HCT116 (cell line): ENCODE results near the gene SEMA4A.

Experiments
- CTCF ChIP-seq, 3 experiments: fragments of 200-600 bp in 1 of 3; sonication (generic) in 1 of 3; IDR thresholded peaks in 2 of 3; conservative IDR thresholded peaks in 1 of 3; 2 replicates each; pipeline ENCODE4 v1.5.1; 2012 to 2017; ENCODE audit warnings: low read depth in 2 of 3, low read length in 2 of 3, antibody characterized with exemption in 1 of 3, borderline replicate concordance in 1 of 3, control low read depth in 1 of 3, mild to moderate bottlenecking in 1 of 3, mixed read lengths in 1 of 3, mixed run types in 1 of 3, moderate library complexity in 1 of 3; ENCODE audit not compliant: insufficient read depth in 1 of 3
- EZH2 ChIP-seq: fragments of 200-600 bp; sonication (generic); IDR thresholded peaks from 2 replicates; pipeline ENCODE4 v1.6.1; 2017; ENCODE audit warnings: antibody characterized with exemption, mixed run types
- POLR2A ChIP-seq: IDR thresholded peaks from 2 replicates; pipeline ENCODE4 v1.7.0; 2011; ENCODE audit warnings: borderline replicate concordance; ENCODE audit not compliant: insufficient read depth, insufficient read length; ENCODE audit errors: extremely low read depth
- POLR2AphosphoS5 ChIP-seq: IDR thresholded peaks from 2 replicates; pipeline ENCODE4 v1.6.1; 2011; ENCODE audit warnings: mild to moderate bottlenecking, low read depth, low read length, moderate library complexity
- RAD21 ChIP-seq: IDR thresholded peaks from 2 replicates; pipeline ENCODE4 v1.6.1; 2012; ENCODE audit warnings: low read depth, mild to moderate bottlenecking
- TF ChIP-seq, protein P1 (sequence below): IDR thresholded peaks from 2 replicates; pipeline ENCODE4 v1.6.1; 2012; ENCODE audit warnings: low read depth
- TF ChIP-seq, protein P2 (sequence below): IDR thresholded peaks from 2 replicates; pipeline ENCODE4 v1.6.1; 2012

GRCh38 chr1:156149374-156150332, 3.7 kb upstream of the SEMA4A start:
- TF ChIP-seq, protein P1, sequence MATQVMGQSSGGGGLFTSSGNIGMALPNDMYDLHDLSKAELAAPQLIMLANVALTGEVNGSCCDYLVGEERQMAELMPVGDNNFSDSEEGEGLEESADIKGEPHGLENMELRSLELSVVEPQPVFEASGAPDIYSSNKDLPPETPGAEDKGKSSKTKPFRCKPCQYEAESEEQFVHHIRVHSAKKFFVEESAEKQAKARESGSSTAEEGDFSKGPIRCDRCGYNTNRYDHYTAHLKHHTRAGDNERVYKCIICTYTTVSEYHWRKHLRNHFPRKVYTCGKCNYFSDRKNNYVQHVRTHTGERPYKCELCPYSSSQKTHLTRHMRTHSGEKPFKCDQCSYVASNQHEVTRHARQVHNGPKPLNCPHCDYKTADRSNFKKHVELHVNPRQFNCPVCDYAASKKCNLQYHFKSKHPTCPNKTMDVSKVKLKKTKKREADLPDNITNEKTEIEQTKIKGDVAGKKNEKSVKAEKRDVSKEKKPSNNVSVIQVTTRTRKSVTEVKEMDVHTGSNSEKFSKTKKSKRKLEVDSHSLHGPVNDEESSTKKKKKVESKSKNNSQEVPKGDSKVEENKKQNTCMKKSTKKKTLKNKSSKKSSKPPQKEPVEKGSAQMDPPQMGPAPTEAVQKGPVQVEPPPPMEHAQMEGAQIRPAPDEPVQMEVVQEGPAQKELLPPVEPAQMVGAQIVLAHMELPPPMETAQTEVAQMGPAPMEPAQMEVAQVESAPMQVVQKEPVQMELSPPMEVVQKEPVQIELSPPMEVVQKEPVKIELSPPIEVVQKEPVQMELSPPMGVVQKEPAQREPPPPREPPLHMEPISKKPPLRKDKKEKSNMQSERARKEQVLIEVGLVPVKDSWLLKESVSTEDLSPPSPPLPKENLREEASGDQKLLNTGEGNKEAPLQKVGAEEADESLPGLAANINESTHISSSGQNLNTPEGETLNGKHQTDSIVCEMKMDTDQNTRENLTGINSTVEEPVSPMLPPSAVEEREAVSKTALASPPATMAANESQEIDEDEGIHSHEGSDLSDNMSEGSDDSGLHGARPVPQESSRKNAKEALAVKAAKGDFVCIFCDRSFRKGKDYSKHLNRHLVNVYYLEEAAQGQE = no peak
- TF ChIP-seq, protein P2, sequence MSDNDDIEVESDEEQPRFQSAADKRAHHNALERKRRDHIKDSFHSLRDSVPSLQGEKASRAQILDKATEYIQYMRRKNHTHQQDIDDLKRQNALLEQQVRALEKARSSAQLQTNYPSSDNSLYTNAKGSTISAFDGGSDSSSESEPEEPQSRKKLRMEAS = no peak
- TF ChIP-seq CTCF (IDR thresholded peaks at IDR 0.05 in 2 of 3, conservative IDR thresholded peaks at IDR 0.05 in 1 of 3; ENCODE audit: borderline replicate concordance in 1 of 3, insufficient read depth in 1 of 3, low read depth in 2 of 3, low read length in 2 of 3) (no peak), EZH2 (no peak), POLR2A (no peak), POLR2AphosphoS5 (no peak), RAD21 (no peak)
